Measurements from ENCODE around the gene PHF12. TPM values are rescaled to one million over a fixed set of nuclear protein-coding genes. Genes with fewer than 3 reads are reported as not detected.

The PHF12 gene
- total and polyA plus RNA-seq, 2 donors (not counting 1 experiment from before 2014, with no cell fraction given): 10.1 to 14.2 TPM

DNA sequence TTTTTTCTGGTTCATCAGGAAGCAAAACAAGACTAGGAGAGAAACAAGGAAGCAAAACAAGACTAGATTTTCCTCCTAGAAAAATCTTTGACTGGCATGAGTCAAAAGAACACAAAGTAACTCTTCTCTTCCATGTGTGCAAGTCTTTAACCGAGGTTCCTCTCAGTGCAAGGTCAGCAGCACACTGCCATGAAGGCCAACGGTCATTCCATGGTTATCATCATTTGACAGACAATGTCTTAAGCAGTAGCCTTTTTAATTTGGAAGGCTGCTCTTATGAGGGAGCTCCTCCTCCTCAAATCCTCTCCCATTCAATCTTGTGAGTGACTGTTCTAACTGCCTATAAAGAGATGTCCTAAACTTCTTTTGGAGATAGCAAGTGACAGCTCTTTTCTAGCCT, 33.0 kb downstream of the PHF12 start:
- H3K79me2 ChIP-seq (ENCODE audit: control insufficient read depth, insufficient read depth, low read length): peaks cover 2% of the 10 kb centered on the region
- H3K4me3 ChIP-seq (replicated peaks in 1 of 4; ENCODE audit: control extremely low read depth in 1 of 4, insufficient read depth in 1 of 4, low read depth in 3 of 4, low read length in 4 of 4): no peak overlapping the region
- no peak overlapping the region for H2AFZ ChIP-seq (ENCODE audit: low read length)
- H3K4me2 ChIP-seq (ENCODE audit: extremely low read depth, insufficient read depth, low read length): no peak overlapping the region
- DNase-seq (ENCODE audit: low read depth in 2 of 2): no peak
- no peaks in the 10 kb centered on the region for H4K20me1 ChIP-seq (ENCODE audit: control insufficient read depth, extremely low read depth, insufficient read depth, low read length)
- H3K9ac ChIP-seq (ENCODE audit: insufficient read depth, low read length): no peak overlapping the region
- TF ChIP-seq, protein P1, sequence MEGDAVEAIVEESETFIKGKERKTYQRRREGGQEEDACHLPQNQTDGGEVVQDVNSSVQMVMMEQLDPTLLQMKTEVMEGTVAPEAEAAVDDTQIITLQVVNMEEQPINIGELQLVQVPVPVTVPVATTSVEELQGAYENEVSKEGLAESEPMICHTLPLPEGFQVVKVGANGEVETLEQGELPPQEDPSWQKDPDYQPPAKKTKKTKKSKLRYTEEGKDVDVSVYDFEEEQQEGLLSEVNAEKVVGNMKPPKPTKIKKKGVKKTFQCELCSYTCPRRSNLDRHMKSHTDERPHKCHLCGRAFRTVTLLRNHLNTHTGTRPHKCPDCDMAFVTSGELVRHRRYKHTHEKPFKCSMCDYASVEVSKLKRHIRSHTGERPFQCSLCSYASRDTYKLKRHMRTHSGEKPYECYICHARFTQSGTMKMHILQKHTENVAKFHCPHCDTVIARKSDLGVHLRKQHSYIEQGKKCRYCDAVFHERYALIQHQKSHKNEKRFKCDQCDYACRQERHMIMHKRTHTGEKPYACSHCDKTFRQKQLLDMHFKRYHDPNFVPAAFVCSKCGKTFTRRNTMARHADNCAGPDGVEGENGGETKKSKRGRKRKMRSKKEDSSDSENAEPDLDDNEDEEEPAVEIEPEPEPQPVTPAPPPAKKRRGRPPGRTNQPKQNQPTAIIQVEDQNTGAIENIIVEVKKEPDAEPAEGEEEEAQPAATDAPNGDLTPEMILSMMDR (conservative IDR thresholded peaks at IDR 0.05 in 1 of 2, IDR thresholded peaks at IDR 0.05 in 1 of 2; ENCODE audit: low read depth in 1 of 2, low read length in 2 of 2): no peak
- no peak for TF ChIP-seq EZH2 (IDR thresholded peaks at IDR 0.05; ENCODE audit: low read length, missing control alignments)
- H3K36me3 ChIP-seq (ENCODE audit: control insufficient read depth, insufficient read depth, low read length): peaks cover 30% of the 10 kb centered on the region
- H3K9me3 ChIP-seq (ENCODE audit: control insufficient read depth, insufficient read depth, low read depth, low read length): no peaks in the 10 kb centered on the region
- no peaks in the 10 kb centered on the region for H3K4me1 ChIP-seq (ENCODE audit: control insufficient read depth, extremely low read depth, insufficient read depth, low read length)
- H3K27me3 ChIP-seq (ENCODE audit: control insufficient read depth, insufficient read depth, low read length): no peaks in the 10 kb centered on the region
- H3K27ac ChIP-seq (ENCODE audit: insufficient read depth, low read length): no peak overlapping the region

DNA sequence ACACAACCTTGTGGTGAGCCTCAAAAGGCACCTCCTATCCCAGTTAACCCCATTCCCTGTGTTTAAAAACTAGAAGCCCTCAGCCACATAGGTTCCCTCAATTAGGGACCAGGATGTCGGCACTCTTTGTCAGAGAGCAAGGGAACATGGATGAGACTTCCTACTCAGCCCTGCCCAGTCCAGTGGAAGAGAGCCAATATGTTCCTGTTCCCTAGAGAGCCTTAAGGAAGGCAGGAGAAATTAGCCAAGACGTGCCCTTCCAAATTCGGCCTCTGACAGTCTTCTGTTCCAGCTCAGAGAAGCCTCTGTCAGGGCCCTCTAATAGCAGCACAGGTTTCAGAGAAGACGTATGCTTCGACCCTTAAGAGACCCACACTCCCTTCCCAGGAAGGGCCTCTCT, 33.9 kb downstream of the PHF12 start:
- H3K4me2 ChIP-seq (ENCODE audit: extremely low read depth, insufficient read depth, low read length): no peak overlapping the region
- DNase-seq (ENCODE audit: low read depth in 2 of 2): no peak
- no peak overlapping the region for H2AFZ ChIP-seq (ENCODE audit: low read length)
- no peaks in the 10 kb centered on the region for H3K4me1 ChIP-seq (ENCODE audit: control insufficient read depth, extremely low read depth, insufficient read depth, low read length)
- peak overlapping the region; percentile 10 for H3K9ac ChIP-seq (ENCODE audit: insufficient read depth, low read length)
- H3K9me3 ChIP-seq (ENCODE audit: control insufficient read depth, insufficient read depth, low read depth, low read length): no peaks in the 10 kb centered on the region
- no peaks in the 10 kb centered on the region for H4K20me1 ChIP-seq (ENCODE audit: control insufficient read depth, extremely low read depth, insufficient read depth, low read length)
- peaks cover 34% of the 10 kb centered on the region for H3K36me3 ChIP-seq (ENCODE audit: control insufficient read depth, insufficient read depth, low read length)
- H3K4me3 ChIP-seq (replicated peaks in 1 of 4; ENCODE audit: control extremely low read depth in 1 of 4, insufficient read depth in 1 of 4, low read depth in 3 of 4, low read length in 4 of 4): no peak overlapping the region
- TF ChIP-seq EZH2 (IDR thresholded peaks at IDR 0.05; ENCODE audit: low read length, missing control alignments): no peak
- TF ChIP-seq, protein P1 (conservative IDR thresholded peaks at IDR 0.05 in 1 of 2, IDR thresholded peaks at IDR 0.05 in 1 of 2; ENCODE audit: low read depth in 1 of 2, low read length in 2 of 2): no peak
- no peaks in the 10 kb centered on the region for H3K27me3 ChIP-seq (ENCODE audit: control insufficient read depth, insufficient read depth, low read length)
- no peak overlapping the region for H3K27ac ChIP-seq (ENCODE audit: insufficient read depth, low read length)
- H3K79me2 ChIP-seq (ENCODE audit: control insufficient read depth, insufficient read depth, low read length): peaks cover 2% of the 10 kb centered on the region

DNA sequence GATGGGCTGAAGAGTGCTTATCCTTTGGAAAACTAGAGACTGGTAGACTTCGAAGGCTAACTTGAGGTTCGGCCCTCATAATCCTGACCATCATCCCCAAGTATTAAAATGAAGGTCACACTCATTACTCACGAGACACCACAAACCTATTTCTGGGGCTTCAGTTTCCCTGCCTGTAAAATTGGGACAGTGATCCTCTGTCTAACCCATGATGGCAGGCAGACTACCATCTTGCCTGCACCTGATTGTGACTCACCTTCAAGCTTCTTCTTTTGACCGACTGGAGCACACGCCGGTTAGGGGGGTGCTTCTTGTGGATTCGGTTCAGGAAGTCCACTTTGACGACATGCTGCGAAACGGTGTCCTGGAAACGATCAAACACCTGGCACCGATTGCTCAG, 34.3 kb downstream of the PHF12 start:
- TF ChIP-seq, protein P1 (conservative IDR thresholded peaks at IDR 0.05 in 1 of 2, IDR thresholded peaks at IDR 0.05 in 1 of 2; ENCODE audit: low read depth in 1 of 2, low read length in 2 of 2): no peak
- no peak for TF ChIP-seq EZH2 (IDR thresholded peaks at IDR 0.05; ENCODE audit: low read length, missing control alignments)
- H4K20me1 ChIP-seq (ENCODE audit: control insufficient read depth, extremely low read depth, insufficient read depth, low read length): no peaks in the 10 kb centered on the region

More for the DNA sequence above, 34.3 kb downstream of the PHF12 start:
- Histone ChIP-seq H3K27ac (ENCODE audit: insufficient read depth, low read length) (no peak overlapping the region), H3K4me1 (ENCODE audit: control insufficient read depth, extremely low read depth, insufficient read depth, low read length) (no peaks in the 10 kb centered on the region), H3K9ac (ENCODE audit: insufficient read depth, low read length) (no peak overlapping the region), H3K27me3 (ENCODE audit: control insufficient read depth, insufficient read depth, low read length) (no peaks in the 10 kb centered on the region), H3K36me3 (ENCODE audit: control insufficient read depth, insufficient read depth, low read length) (peaks cover 38% of the 10 kb centered on the region), H3K79me2 (ENCODE audit: control insufficient read depth, insufficient read depth, low read length) (peaks cover 2% of the 10 kb centered on the region), H3K9me3 (ENCODE audit: control insufficient read depth, insufficient read depth, low read depth, low read length) (no peaks in the 10 kb centered on the region), H3K4me2 (ENCODE audit: extremely low read depth, insufficient read depth, low read length) (no peak overlapping the region), H2AFZ (ENCODE audit: low read length) (no peak overlapping the region), H3K4me3 (replicated peaks in 1 of 4; ENCODE audit: control extremely low read depth in 1 of 4, insufficient read depth in 1 of 4, low read depth in 3 of 4, low read length in 4 of 4) (no peak overlapping the region)
- DNase-seq (ENCODE audit: low read depth in 2 of 2): no peak
